ENCODE results near the gene EFNA1. TPM values are rescaled to one million over a fixed set of nuclear protein-coding genes. Genes with fewer than 3 reads are reported as not detected.

The EFNA1 gene
- total and polyA plus RNA-seq, 2 of the 8 experiments (the other 6 are each of a cell fraction or from before 2014, with no cell fraction given): 4.9 to 14.6 TPM

- no peak for TF ChIP-seq RAD21 (IDR thresholded peaks at IDR 0.05 in 1 of 2, conservative IDR thresholded peaks at IDR 0.05 in 1 of 2; ENCODE audit: low read depth in 2 of 2, low read length in 2 of 2)
These were observed 46.9 kb downstream of the EFNA1 start (continued) for GRCh38 chr1:155174324-155175280.

All from H1 (cell line).